Endodermal cell (in vitro differentiated cells): ENCODE results near the gene SLC16A12. TPM values are rescaled to one million over a fixed set of nuclear protein-coding genes. Genes with fewer than 3 reads are reported as not detected.

Source experiments
- DNase-seq: peaks from one replicate; pipeline ENCODE4 v3.0.0-alpha.2; 2017
- H3K27ac ChIP-seq: 2 replicates; pipeline ENCODE4 v1.5.1; 2013; ENCODE audit warnings: mild to moderate bottlenecking, low read depth, low read length, moderate library complexity
- H3K27me3 ChIP-seq: 2 replicates; pipeline ENCODE4 v1.6.1; 2013; ENCODE audit warnings: mild to moderate bottlenecking, low read length, moderate library complexity; ENCODE audit not compliant: insufficient read depth, control insufficient read depth, poor library complexity, severe bottlenecking
- H3K36me3 ChIP-seq: 2 replicates; pipeline ENCODE4 v1.7.0; 2013; ENCODE audit warnings: mild to moderate bottlenecking, low read length, moderate library complexity; ENCODE audit not compliant: control insufficient read depth, insufficient read depth
- H3K4me1 ChIP-seq: one replicate; pipeline ENCODE4 v1.7.0; 2013; ENCODE audit warnings: low read length; ENCODE audit not compliant: control insufficient read depth, insufficient read depth
- H3K4me3 ChIP-seq: 2 replicates; pipeline ENCODE4 v1.5.1; 2013; ENCODE audit warnings: mild to moderate bottlenecking, low read length, moderate library complexity
- H3K9ac ChIP-seq: 2 replicates; pipeline ENCODE4 v1.6.1; 2013; ENCODE audit warnings: mild to moderate bottlenecking, low read length, moderate library complexity; ENCODE audit not compliant: poor library complexity, severe bottlenecking; ENCODE audit errors: extremely low read depth
- H3K9me3 ChIP-seq: 2 replicates; pipeline ENCODE4 v1.6.1; 2013; ENCODE audit warnings: mild to moderate bottlenecking, low read length, moderate library complexity; ENCODE audit not compliant: control insufficient read depth
- H3K27ac Mint-ChIP-seq: 2 replicates; pipeline ENCODE4 v1.8.0; 2020; ENCODE audit warnings: mixed read lengths
- H3K27me3 Mint-ChIP-seq: 2 replicates; pipeline ENCODE4 v1.8.0; 2021; ENCODE audit warnings: mild to moderate bottlenecking, mixed read lengths; ENCODE audit not compliant: insufficient read depth
- H3K36me3 Mint-ChIP-seq: 2 replicates; pipeline ENCODE4 v1.8.0; 2020; ENCODE audit warnings: low read depth, mixed read lengths
- H3K4me1 Mint-ChIP-seq: 2 replicates; pipeline ENCODE4 v1.8.0; 2020; ENCODE audit warnings: mixed read lengths
- H3K4me3 Mint-ChIP-seq: 2 replicates; pipeline ENCODE4 v1.8.0; 2020; ENCODE audit warnings: mild to moderate bottlenecking, moderate library complexity, mixed read lengths
- H3K9me3 Mint-ChIP-seq: 2 replicates; pipeline ENCODE4 v1.8.0; 2020; ENCODE audit warnings: mild to moderate bottlenecking, mixed read lengths
- WGBS, 2 experiments: methylation state at CpG; one replicate each; pipeline versions ENCODE4 v1.1.5 to v1.1.7; 2013; ENCODE audit warnings: missing lambda C conversion rate in 2 of 2, mixed read lengths in 1 of 2; ENCODE audit not compliant: insufficient coverage in 1 of 2, insufficient read length in 1 of 2; 5-methylcytosine and 5-hydroxymethylcytosine counted together
- total RNA-seq, 2 donors: library from RNA; stranded (reverse); fragmentation: NEBNext Ultra II Directional in 1 of 2; extraction: Animal tissue kit (Norgen Biotek cat#: 25700) in 1 of 2; gene quantifications; 2 replicates in 1 of 2; 3 replicates in 1 of 2; pipeline ENCODE4 v1.2.1, GENCODE V29; 2021
- TF ChIP-seq, protein P1 (sequence below): fragments of 200-600 bp; sonication (generic); conservative IDR thresholded peaks from 2 replicates; pipeline ENCODE4 v1.5.0; 2021; ENCODE audit warnings: antibody characterized with exemption, mild to moderate bottlenecking

SLC16A12 gene
- total RNA-seq, 2 donors from 2014 or later, result 0.33 to 2.3 TPM

DNA sequence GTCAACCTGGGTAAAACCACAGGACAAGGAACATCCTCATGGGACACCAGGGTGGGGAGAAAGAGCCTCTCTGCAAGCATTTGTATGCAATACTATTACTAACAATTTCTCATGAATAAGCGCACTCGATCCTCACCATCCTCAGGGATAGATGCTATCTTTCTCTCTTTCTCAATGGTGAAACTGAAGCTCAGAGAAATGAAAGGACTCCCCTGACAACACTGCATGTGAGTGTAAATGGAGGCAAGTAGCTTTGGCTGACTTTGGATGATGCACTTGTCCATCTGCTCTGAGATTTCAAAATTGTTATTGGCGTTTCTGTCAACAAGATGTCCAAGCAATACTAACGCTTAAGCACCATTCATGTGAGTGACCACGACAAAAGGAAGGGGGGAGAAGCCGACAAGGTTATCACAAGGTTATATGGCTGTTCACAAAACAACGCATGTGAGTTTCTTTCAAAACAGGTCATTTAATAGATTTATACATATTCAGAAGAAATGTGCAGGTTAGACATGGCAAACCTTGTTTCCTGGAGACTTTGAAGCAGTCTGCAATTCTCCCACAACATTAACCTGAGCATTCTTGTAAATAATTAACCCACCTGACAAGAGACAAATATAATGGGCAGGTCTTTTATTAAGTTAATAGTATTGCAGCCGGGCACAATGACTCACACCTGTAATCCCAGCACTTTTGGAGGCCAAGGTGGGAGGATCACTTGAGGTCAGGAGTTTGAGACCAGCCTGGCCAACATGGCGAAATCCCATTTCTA is 67.0 kb downstream of the SLC16A12 start:
- H3K27ac Mint-ChIP-seq, result no peak overlapping the region
- no peaks in the 10 kb centered on the region for H3K9me3 Mint-ChIP-seq
- no peaks in the 10 kb centered on the region for H3K27me3 Mint-ChIP-seq

GRCh38 chr10:89466599-89467035 is 68.8 kb downstream of the SLC16A12 start:
- no peaks in the 10 kb centered on the region for H3K27me3 Mint-ChIP-seq
- TF ChIP-seq, protein P1, sequence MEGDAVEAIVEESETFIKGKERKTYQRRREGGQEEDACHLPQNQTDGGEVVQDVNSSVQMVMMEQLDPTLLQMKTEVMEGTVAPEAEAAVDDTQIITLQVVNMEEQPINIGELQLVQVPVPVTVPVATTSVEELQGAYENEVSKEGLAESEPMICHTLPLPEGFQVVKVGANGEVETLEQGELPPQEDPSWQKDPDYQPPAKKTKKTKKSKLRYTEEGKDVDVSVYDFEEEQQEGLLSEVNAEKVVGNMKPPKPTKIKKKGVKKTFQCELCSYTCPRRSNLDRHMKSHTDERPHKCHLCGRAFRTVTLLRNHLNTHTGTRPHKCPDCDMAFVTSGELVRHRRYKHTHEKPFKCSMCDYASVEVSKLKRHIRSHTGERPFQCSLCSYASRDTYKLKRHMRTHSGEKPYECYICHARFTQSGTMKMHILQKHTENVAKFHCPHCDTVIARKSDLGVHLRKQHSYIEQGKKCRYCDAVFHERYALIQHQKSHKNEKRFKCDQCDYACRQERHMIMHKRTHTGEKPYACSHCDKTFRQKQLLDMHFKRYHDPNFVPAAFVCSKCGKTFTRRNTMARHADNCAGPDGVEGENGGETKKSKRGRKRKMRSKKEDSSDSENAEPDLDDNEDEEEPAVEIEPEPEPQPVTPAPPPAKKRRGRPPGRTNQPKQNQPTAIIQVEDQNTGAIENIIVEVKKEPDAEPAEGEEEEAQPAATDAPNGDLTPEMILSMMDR, result peak; percentile 76
- Histone ChIP-seq H3K4me1 (peaks cover 3% of the 10 kb centered on the region), H3K9ac (no peak overlapping the region), H3K9me3 (no peaks in the 10 kb centered on the region), H3K27me3 (no peaks in the 10 kb centered on the region), H3K4me3 (no peak overlapping the region), H3K27ac (no peak overlapping the region), H3K36me3 (no peaks in the 10 kb centered on the region)
- H3K4me3 Mint-ChIP-seq, result no peak overlapping the region
- H3K27ac Mint-ChIP-seq, result no peak overlapping the region
- peaks cover 11% of the 10 kb centered on the region for H3K4me1 Mint-ChIP-seq
- WGBS, 2 experiments, result 67 to 84% methylated on average over 1 to 3 of the region's 3 CpGs
- no peaks in the 10 kb centered on the region for H3K36me3 Mint-ChIP-seq
- no peaks in the 10 kb centered on the region for H3K9me3 Mint-ChIP-seq
- DNase-seq, result peak; percentile 50

More for the DNA sequence above, 67.0 kb downstream of the SLC16A12 start:
- Mint-ChIP-seq H3K4me3 (no peak overlapping the region), H3K4me1 (peaks cover 11% of the 10 kb centered on the region), H3K36me3 (no peaks in the 10 kb centered on the region)
- H3K9me3 ChIP-seq, result no peaks in the 10 kb centered on the region
- no peaks in the 10 kb centered on the region for H3K36me3 ChIP-seq
- H3K4me1 ChIP-seq, result peaks cover 3% of the 10 kb centered on the region
- TF ChIP-seq, protein P1, result no peak
- H3K27me3 ChIP-seq, result no peaks in the 10 kb centered on the region
- no peak overlapping the region for H3K27ac ChIP-seq
- WGBS, 2 experiments, result 94 to 97% methylated on average over 6 to 9 of the region's 9 CpGs
- H3K9ac ChIP-seq, result no peak overlapping the region
- DNase-seq, result no peak
- H3K4me3 ChIP-seq, result no peak overlapping the region

DNA sequence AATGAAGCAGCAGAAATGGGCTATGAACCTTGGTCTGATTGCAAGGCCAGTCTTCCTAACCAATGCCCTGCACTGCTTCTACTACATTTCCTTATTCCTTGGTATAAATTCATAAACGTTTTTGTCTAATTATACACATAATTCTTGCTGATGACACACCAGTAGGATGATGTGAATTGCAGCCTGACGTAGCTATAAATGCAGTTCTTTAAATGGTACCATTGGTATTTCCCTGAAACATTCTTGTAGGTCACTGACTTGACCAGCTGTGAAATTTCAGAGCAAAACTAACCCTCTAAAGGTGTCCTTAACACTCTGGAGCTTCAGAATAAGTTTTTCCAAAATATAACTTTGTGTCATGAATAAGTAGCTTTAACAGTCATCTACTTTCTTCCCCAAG is 70.2 kb downstream of the SLC16A12 start:
- Histone ChIP-seq H3K36me3 (no peaks in the 10 kb centered on the region), H3K9ac (no peak overlapping the region), H3K4me1 (peaks cover 3% of the 10 kb centered on the region), H3K4me3 (no peak overlapping the region), H3K27ac (no peak overlapping the region), H3K9me3 (no peaks in the 10 kb centered on the region), H3K27me3 (no peaks in the 10 kb centered on the region)
- no peak for DNase-seq
- H3K27ac Mint-ChIP-seq, result no peak overlapping the region
- no peak overlapping the region for H3K4me3 Mint-ChIP-seq
- H3K27me3 Mint-ChIP-seq, result no peaks in the 10 kb centered on the region
- peaks cover 11% of the 10 kb centered on the region for H3K4me1 Mint-ChIP-seq
- TF ChIP-seq, protein P1, result no peak
- H3K9me3 Mint-ChIP-seq, result no peaks in the 10 kb centered on the region
- WGBS, 2 experiments, result 57 to 58% methylated on average over 2 of the region's 2 CpGs
- H3K36me3 Mint-ChIP-seq, result no peaks in the 10 kb centered on the region
